HG02870 (cell line): ENCODE data around the gene ANKRD52.
"Not testable (repeated sequence)": the region's sequence is repeated elsewhere in the genome, so short reads cannot be mapped to it uniquely, and the experiment has no call there.

Experiments
- ATAC-seq: cut with Tn5 transposase; IDR thresholded peaks from one replicate; pipeline ENCODE4 v1.9.1; 2021; ENCODE audit warnings: mild to moderate bottlenecking, moderate library complexity; ENCODE audit not compliant: unreplicated experiment

ANKRD52 gene

GRCh38 chr12:56216461-56216860 is 41.7 kb downstream of the ANKRD52 start:
- no peak for ATAC-seq

- no peak for ATAC-seq
These were observed 44.3 kb downstream of the ANKRD52 start for GRCh38 chr12:56213878-56214277.

DNA sequence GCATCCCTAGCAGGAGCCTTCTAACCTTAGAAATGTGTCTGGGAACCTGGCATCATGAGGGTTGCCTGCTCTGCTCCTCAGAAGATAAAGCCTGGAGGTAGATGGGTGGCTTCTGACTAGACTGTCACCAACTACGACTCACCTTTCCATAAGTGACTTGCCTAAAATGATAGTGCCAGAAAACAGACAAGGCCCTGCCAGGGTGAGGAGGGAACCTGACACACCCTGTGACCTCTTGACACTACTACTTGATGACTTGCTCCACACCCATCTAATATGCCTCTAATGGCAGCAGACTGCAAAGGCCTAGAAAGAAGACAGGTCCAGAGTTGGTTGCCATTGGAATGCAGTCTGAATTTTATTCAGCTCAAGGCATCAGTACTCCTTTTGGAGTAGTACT is 45.8 kb downstream of the ANKRD52 start:
- ATAC-seq = no peak

DNA sequence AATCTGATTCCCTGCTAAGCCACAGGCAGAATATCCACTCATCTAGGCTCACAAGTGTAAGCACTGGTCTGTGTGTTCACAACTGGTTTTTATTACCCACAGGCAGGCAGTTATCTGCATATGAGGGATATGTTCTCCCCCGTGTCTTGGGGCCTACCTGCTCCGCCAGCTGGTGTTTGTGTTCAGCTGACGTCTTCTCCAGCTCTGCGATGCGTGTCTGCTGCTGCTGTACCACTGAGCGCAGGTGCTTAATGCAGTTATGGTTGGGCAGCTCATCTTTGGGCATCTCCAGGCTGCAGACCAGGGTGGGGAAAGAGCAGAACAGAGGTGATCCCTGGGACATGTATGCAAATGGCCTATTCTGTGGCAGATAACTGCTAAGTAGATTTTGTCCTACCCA is 50.2 kb downstream of the ANKRD52 start:
- no peak for ATAC-seq

DNA sequence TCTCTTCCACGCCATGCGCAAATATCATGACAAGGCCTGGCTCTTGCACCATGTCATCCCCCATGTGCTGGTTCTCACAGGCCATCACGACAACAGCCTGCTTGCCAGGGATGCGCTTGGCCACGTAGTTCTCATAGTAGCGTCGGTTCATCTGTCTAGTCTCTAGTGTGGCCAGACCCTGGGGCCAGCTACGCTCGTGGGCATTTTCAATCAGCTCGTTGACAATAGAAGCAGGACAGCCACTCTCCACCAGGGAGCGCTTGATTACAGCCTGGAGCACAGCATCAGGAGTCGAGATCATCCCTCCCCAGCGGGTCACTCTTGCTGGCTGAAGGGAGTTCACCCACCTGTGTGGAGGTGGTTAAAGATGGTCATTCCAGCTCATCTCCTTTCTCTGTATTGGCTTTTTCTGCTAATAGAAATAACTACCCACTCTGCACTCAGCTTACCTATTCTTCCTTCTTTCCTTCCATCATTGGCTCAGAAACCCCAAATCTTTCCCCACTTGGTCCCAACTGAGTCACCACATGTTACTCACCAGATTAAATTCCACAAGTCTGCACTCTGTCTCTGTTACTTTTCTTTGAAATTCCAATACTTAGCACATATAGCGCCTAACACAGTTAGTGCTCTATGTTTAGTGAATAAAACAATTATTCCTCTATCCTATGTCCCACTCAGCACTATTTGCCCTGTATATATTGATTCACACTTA is 51.6 kb downstream of the ANKRD52 start:
- ATAC-seq = no peak

DNA sequence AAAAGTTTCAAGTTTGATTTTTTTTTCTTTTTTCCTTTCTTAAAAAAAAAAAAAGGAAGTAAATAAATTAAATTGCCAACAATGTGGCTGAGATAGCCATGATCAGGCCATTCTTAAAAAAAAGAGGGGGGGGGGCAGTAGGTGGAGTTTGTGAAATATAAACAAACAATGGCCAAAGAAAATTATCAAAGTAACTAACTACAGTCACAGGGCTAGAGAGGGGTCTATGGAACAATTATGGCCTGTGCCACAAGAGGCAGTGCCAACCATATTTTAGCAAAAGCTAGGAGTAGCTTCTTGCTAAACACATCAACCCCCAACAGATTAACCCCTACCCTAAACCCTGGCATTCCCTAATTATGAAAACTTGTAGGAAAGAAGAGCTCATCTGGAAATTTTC is 52.7 kb downstream of the ANKRD52 start:
- ATAC-seq = no peak

GRCh38 chr12:56204275-56204674 is 53.9 kb downstream of the ANKRD52 start:
- no peak for ATAC-seq

GRCh38 chr12:56202838-56203237 is 55.3 kb downstream of the ANKRD52 start:
- ATAC-seq = no peak

DNA sequence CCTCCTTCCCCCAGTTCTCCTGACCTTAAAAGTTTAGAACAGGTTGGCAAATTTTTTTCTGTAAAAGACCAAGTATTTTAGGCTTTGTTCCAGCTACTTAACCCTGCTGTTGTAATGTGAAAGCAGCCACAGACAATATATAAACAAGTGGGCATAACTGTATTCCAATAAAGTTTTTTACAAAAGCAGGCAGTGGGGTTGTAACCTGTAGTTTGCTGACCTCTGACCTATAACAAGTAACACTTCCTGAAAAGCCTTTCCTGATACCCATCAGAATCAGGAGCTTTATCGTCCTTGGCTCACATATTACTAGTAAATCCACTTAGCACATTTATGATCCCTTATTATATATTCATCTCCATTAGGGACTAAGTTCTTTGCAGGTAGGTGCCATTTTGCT is 55.8 kb downstream of the ANKRD52 start:
- ATAC-seq = no peak

DNA sequence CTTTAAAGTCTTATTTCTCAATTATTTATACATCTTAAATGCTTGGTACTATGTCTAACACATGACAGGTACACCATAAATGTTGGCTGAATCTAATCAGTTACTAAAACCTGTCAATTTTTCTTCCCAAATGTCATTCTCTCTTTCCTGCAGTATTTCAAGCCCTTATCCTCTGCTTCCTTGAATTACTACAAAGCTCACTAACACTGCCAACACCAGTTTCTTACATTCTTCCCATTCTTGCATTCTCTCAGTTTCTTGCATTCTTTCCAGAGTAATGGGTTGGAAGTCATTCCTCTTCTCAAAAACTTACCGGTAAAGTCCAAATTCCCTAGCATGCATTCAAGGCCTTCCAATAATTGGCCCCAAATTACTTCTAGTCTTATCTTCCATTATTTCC is 59.3 kb downstream of the ANKRD52 start:
- ATAC-seq = no peak

- no peak for ATAC-seq
These were observed 60.1 kb downstream of the ANKRD52 start for GRCh38 chr12:56197921-56198635.

DNA sequence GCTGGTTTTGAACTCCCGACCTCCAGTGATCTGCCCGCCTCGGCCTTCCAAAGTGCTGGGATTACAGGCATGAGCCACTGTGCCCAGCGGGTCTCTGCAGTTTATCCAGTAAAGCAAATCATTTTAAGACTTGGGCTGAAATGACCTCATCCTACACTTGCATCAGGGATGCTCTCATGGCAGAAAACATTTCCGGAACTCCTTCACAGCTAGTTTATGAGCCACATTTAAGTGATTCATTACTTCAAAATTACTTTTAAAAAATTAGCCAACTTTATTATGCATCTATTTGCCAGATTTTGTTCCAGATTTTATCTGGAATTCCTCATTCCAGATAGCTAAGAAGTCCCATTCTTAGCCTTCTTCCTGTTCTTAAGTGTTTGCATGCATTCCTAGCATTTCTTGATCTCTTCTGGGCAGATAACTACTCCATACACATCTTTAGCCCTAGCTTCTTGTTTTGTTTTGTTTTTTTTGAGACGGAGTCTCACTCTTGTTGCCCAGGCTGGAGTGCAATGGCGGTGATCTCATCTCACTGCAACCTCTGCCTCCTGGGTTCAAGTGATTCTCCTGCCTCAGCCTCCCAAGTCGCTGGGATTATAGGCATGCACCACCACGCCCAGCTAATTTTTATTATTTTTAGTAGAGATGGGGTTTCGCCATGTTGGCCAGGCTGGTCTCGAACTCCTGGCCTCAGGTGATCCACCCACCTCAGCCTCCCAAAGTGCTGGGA is 61.2 kb downstream of the ANKRD52 start:
- ATAC-seq = not testable (repeated sequence)

DNA sequence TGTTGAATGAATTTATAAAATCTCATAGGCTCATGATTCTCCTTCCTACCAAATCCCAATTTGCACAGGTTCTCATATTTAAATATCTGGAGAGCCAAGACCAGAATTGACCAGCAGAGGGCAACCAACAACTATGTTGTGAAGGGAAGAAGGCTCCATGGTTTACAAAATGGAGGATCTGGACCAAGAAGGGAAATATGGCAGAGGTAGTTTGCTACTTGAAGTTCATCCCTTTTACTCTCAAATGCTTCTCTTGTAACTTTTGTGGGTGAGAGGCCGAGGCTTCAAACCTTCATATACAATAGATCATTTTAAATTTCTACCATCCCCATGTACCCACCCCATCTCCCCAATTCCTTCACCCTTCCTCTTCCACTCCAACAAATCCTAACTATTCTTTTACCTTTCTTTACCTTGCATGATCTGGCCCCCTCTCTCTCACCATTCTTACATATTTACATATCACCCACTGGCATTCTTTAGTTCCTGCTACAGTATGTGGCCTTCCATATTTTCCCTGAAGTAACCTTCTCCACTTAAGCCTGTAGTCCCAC is 65.1 kb downstream of the ANKRD52 start:
- no peak for ATAC-seq

GRCh38 chr12:56192582-56192981 is 65.6 kb downstream of the ANKRD52 start:
- ATAC-seq = no peak

DNA sequence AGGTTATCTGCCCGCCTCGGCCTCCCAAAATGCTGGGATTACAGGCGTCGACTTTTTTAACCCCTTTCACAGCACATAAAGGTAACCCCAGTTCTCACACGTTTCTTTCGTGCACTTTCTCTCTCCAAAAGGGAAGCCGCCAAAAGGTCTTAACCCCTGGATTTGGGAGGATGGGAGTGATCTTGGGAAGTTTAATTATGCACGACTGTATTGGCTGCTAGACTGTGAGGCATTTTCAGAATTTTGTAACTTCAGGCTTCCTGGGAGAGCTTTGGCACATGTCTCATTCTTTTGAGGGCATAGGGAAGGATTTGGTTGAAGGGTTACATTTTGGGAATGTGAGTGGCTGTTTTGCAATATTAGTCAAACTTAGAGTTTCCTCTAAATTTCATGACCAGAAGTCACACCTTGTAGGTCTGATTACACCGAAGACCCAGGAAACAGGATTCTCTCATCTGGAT is 67.5 kb downstream of the ANKRD52 start:
- ATAC-seq = no peak

DNA sequence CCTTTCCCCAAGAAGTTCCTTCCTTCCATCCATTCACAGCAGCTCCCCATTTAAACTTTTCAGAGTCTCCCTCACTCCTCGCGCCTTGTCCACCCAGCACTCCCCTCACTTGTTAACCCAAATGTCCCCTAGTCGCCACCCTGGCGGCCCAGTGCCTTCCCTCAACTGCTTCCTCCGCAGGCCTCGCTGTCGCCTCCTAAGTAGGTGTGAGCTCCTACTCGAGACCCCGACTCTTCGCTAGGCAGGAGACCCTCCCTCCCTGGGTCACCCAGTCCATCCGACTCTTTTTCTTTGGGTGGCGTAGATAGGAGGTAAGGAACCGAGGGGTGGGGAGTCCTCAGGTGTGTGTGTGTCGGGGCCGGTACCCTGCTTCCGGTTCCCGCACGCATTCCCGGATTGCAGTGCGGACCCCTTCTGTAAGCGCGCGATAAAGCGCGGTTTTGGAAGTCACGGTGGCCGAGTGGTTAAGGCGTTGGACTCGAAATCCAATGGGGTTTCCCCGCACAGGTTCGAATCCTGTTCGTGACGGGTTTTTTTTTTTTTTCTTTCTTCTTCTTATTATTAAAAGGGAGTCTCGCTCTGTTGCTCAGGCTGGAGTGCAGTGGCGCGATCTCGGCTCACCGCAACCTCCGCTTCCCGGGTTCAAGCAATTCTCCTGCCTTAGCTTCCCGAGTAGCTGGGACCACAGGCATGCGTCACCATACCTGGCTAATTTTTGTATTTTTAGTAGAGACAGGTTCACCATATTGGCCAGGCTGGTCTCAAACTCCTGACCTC is 68.1 kb downstream of the ANKRD52 start:
- ATAC-seq = peak; percentile 36

GRCh38 chr12:56189099-56189917 is 68.9 kb downstream of the ANKRD52 start, which contains the start of gene SMARCC2:
Gene SMARCC2 (minus strand): TSS chr12:56189483. CDS start chr12:56189461, 22 bp downstream.
- peak; percentile 54 for ATAC-seq

DNA sequence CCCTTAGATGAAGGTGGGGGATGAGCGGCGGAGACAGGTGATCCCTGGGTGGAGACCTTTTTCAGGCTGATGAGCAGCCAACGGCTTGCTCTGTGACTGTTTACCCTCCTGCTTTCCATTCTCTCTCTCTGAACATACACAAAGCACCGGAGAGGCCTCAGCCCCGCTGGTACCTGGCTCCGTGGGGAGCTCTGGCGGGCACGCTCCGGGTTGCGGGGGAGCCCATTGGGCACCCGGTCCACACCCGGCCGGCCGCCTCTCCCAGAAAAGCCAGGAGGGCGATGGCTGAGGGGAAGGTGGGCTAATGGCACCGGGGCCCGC is 69.4 kb downstream of the ANKRD52 start:
- no peak for ATAC-seq

DNA sequence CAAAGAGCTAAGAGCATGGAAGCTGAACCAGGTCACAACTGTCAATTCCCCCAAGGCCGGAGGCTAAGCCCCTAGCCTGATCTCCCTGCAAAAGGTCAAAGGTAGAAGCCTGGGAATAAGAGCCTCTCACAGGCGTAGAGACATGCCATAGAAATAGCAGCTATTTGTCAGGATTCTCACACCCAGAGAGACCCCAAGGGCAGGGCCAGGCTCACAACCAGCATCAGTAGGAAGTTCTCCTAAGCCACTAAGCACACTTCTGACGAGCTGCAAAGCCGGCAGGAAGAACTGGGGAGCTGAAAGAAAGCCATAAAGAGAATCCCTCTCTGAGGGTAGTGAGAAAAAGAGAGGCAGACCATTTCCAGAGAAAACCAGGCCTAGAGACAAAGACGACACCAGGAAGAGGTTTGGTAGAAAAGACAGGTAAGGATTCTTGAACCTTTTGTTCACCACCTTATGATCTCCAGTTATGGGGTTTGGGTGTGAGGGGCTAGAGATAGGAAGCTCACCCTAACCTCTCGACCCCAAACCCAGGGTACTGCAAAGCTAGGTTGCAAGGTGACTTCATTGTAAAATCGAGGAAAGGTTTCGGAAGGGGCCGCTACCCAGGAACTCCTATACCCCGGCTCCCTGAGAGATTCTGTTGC is 69.9 kb downstream of the ANKRD52 start:
- no peak for ATAC-seq
